RWPE2 (cell line): ENCODE data around the gene C1QL1.

ENCODE experiments used
- ATAC-seq: fragments of 200-7000 bp; cut with Tn5 transposase; 3 replicates; pipeline ENCODE4 v1.9.1; 2021; ENCODE audit warnings: low read depth
- DNase-seq: peaks from one replicate; pipeline ENCODE4 v3.0.0-alpha.2; 2020; ENCODE audit warnings: low spot score
- H3K27ac ChIP-seq: fragments of 450-650 bp; 2 replicates; pipeline ENCODE4 v1.5.1; 2017; ENCODE audit warnings: mild to moderate bottlenecking; ENCODE audit not compliant: poor library complexity, severe bottlenecking
- H3K27me3 ChIP-seq: fragments of 250-450 bp; sonication (Bioruptor Pico); 2 replicates; pipeline ENCODE4 v1.5.1; 2021; ENCODE audit warnings: mild to moderate bottlenecking, moderate library complexity; ENCODE audit not compliant: insufficient read depth, poor library complexity, severe bottlenecking
- H3K36me3 ChIP-seq: fragments of 250-450 bp; sonication (Bioruptor Pico); 2 replicates; pipeline ENCODE4 v1.5.1; 2020; ENCODE audit warnings: low read depth, mild to moderate bottlenecking, moderate library complexity
- H3K4me1 ChIP-seq: fragments of 250-450 bp; sonication (Bioruptor Pico); 2 replicates; pipeline ENCODE4 v1.5.1; 2021; ENCODE audit warnings: mild to moderate bottlenecking, moderate library complexity; ENCODE audit not compliant: insufficient read depth, poor library complexity, severe bottlenecking
- H3K4me3 ChIP-seq: fragments of 250-450 bp; sonication (Bioruptor Pico); 2 replicates; pipeline ENCODE4 v1.5.1; 2021; ENCODE audit warnings: mild to moderate bottlenecking, moderate library complexity; ENCODE audit not compliant: severe bottlenecking
- H3K9me3 ChIP-seq: fragments of 250-450 bp; sonication (Bioruptor Pico); 2 replicates; pipeline ENCODE4 v1.5.1; 2021; ENCODE audit warnings: mild to moderate bottlenecking, moderate library complexity; ENCODE audit not compliant: severe bottlenecking
- TF ChIP-seq, protein P1 (sequence below): fragments of 450-650 bp; IDR thresholded peaks from one replicate; pipeline ENCODE4 v1.5.1; 2017; ENCODE audit warnings: mild to moderate bottlenecking, moderate library complexity; ENCODE audit not compliant: poor library complexity, severe bottlenecking

The C1QL1 gene

DNA sequence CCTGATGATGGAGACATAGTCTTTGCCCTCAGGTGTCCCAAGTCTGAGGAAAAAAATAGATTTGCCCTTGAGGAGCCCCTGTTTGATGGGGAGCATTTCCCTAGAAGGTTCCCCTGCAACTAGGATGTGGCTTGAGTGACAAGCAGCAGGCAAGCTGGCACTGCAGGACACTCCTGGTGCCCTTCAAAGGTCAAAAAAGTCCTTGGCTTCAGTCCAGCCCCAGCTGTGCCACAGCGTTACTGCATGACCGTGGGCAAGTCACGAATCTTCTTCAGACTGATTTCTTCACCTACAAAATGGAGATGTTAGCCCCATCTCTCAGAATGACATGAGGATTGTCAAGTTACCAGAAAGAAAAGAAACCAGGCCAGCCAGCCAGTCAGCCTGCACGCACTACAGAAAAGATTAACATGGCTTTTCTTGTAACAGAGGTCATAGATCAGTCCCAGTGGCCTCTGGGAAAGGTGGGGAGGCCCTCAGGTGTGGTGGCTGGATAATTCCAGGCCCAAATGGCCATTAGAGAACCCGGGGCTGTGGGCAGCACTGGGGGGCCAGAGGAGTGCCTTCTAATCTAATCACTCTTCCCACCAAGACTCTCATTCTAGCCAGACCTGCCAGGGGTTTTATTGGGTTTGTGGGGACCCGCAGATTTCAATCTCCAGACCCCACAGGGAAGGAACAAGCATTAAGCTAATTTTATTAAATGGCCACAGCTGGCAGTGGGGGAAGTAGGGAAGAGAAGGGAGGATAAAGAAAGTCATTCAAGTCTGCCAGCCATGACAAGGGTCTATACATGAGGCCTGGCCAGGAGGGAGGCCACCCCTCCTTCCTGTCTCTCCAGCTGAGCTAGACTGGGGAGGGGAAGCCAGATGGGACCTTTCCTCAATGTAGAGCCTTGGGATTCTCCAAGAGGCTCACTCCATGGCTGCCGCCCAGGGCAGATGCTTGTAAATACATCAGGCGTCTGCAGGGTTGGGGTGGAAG, 10.8 kb downstream of the C1QL1 start:
- DNase-seq (peak; percentile 38), ATAC-seq (no peak)
- Histone ChIP-seq H3K9me3 (no peaks in the 10 kb centered on the region), H3K4me3 (no peak overlapping the region), H3K27ac (no peak overlapping the region), H3K27me3 (no peaks in the 10 kb centered on the region), H3K4me1 (peaks cover 8% of the 10 kb centered on the region), H3K36me3 (no peaks in the 10 kb centered on the region)
- TF ChIP-seq, protein P1, sequence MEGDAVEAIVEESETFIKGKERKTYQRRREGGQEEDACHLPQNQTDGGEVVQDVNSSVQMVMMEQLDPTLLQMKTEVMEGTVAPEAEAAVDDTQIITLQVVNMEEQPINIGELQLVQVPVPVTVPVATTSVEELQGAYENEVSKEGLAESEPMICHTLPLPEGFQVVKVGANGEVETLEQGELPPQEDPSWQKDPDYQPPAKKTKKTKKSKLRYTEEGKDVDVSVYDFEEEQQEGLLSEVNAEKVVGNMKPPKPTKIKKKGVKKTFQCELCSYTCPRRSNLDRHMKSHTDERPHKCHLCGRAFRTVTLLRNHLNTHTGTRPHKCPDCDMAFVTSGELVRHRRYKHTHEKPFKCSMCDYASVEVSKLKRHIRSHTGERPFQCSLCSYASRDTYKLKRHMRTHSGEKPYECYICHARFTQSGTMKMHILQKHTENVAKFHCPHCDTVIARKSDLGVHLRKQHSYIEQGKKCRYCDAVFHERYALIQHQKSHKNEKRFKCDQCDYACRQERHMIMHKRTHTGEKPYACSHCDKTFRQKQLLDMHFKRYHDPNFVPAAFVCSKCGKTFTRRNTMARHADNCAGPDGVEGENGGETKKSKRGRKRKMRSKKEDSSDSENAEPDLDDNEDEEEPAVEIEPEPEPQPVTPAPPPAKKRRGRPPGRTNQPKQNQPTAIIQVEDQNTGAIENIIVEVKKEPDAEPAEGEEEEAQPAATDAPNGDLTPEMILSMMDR: no peak

DNA sequence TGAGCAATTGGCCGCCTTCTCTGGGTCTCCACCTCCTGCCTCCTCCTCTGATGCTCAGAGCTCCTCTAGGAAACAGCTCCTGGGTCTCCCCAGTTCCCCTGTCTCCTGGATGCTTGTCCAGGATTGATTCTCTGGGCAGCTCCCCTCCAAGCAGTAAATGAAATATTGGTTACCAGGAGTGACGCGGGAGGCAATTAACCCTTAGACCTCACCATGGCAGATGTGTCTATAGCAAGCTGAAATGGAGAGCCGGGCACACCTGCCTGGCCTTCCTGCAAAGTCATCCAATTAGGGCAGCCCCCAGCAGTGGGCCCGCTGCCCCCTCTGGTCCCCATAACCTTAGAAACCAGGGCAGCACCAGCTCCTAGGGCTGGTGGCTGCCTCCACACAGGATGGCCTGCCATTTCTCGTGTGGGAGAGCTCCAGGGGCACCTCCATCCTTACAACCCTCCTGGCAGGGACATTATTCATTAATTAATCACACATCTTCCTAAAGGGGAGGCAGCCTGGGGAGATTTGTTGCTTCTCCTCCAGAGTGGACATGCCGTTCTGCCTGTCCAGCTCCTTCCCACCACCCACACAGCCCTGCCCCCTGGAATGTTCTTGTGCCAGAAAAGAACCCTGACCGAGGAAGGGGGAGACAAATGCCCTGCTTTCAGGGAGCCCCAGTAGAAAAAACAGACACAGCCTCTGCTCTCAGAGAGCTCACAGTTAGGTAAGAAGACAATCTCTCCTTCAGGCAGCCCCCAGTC, 12.3 kb downstream of the C1QL1 start:
- peaks cover 5% of the 10 kb centered on the region for H3K4me1 ChIP-seq
- H3K27me3 ChIP-seq: no peaks in the 10 kb centered on the region
- ATAC-seq (no peak), DNase-seq (peak; percentile 37)
- H3K27ac ChIP-seq: no peak overlapping the region
- TF ChIP-seq, protein P1: no peak
- no peaks in the 10 kb centered on the region for H3K9me3 ChIP-seq
- no peaks in the 10 kb centered on the region for H3K36me3 ChIP-seq
- no peak overlapping the region for H3K4me3 ChIP-seq

DNA sequence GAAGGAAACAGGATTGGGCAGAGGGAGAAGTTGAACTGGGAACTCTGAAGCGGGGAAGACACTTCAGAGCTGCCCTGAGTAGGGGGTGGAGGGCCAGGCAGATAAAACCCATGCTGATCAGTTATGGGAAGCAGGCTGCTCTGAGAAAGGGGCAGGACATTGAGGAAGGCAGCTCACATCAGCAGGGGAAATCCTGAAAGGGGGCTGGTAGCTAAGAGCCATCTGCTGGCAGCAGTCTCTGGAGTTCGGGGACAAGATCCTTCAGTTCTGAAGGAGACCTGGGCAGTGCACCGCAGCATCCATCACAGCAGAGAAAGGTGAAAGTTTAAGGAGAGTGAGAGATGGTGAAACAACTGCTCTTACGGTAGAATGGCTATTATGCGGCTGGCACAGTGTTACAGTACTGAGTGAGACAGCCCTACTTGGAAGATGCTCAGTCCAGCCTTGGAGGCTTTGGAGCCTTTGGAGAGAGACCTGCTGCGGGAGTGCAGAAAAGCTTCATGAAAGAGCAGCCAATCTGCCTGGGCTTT, 15.1 kb downstream of the C1QL1 start:
- Histone ChIP-seq H3K27me3 (no peaks in the 10 kb centered on the region), H3K4me3 (no peak overlapping the region), H3K9me3 (no peaks in the 10 kb centered on the region), H3K27ac (no peak overlapping the region), H3K4me1 (no peaks in the 10 kb centered on the region), H3K36me3 (no peaks in the 10 kb centered on the region)
- ATAC-seq: no peak
- TF ChIP-seq, protein P1: no peak
- peak; percentile 24 for DNase-seq

DNA sequence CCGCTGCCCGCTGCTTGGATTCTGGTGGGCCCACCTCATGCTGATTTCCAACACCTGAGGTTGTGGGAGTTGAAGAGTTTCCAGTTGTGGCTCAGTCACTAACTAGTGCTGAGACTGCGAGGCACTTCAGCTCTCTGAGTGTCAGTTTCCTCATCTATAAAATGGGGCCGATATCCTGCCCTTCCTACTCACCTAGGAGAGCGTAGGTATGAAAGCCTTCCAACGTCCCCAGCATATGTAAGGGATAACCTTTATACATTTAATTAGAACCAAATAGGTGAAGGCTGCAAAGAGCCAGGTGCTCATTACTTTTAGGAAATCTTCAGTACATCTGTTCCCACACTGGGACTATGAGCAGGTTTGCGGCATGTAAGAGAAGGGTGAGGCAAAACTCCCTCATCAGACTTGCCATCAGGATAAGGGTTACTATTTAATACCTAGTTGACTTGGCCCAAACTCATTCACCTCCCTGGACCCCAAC, 19.7 kb downstream of the C1QL1 start:
- DNase-seq (no peak), ATAC-seq (no peak)
- Histone ChIP-seq H3K27me3 (no peaks in the 10 kb centered on the region), H3K27ac (peak overlapping the region; percentile 74), H3K4me3 (peak overlapping the region; percentile 70), H3K36me3 (peaks cover 33% of the 10 kb centered on the region), H3K4me1 (peaks cover 14% of the 10 kb centered on the region), H3K9me3 (no peaks in the 10 kb centered on the region)
- TF ChIP-seq, protein P1: no peak
